ENCODE data around the gene WTAP. TPM values are rescaled to one million over a fixed set of nuclear protein-coding genes. Genes with fewer than 3 reads are reported as not detected.

Gene WTAP
- total and polyA plus RNA-seq, 2 of the 8 experiments (the other 6 are each of a cell fraction or from before 2014, with no cell fraction given): 32.6 to 120 TPM

- 86% methylated on average over 10 of the region's 10 CpGs; no CpG with 5 or more reads in 1 of the 2 experiments for WGBS, 2 experiments (ENCODE audit: extremely low coverage in 1 of 2, insufficient coverage in 1 of 2, insufficient read length in 1 of 2, insufficient replicate concordance in 2 of 2, low coverage in 1 of 2, low lambda C conversion rate in 2 of 2, missing lambda C conversion rate in 1 of 2)
- H3K4me3 ChIP-seq (ENCODE audit: extremely low read depth in 1 of 4, insufficient read depth in 2 of 4, low read depth in 3 of 4, low read length in 4 of 4): no peak overlapping the region
- no peak overlapping the region for H3K14ac ChIP-seq (ENCODE audit: insufficient read length)
- no peak overlapping the region for H2AK5ac ChIP-seq (ENCODE audit: low read depth, low read length)
- no peak overlapping the region for H2BK15ac ChIP-seq (ENCODE audit: low read length)
- H3K27ac ChIP-seq (ENCODE audit: low read depth, low read length): no peak overlapping the region
- H4K5ac ChIP-seq (ENCODE audit: insufficient read length, low read depth, low read length): no peak overlapping the region
- H4K91ac ChIP-seq (replicated peaks; ENCODE audit: insufficient read length, low read length): no peak overlapping the region
- no peaks in the 10 kb centered on the region for H3K79me2 ChIP-seq (ENCODE audit: control insufficient read depth in 1 of 2, insufficient read depth in 2 of 2, low read length in 2 of 2)
- no peak overlapping the region for H3K23ac ChIP-seq (ENCODE audit: insufficient read length)
- no peaks in the 10 kb centered on the region for H3K4me1 ChIP-seq (replicated peaks in 1 of 4; ENCODE audit: control insufficient read depth in 3 of 4, insufficient read depth in 4 of 4, low read length in 3 of 4)
- peaks cover 0 to 43% (median 12%) of the 10 kb centered on the region in 4 experiments; a peak in 5 of 8 replicates for H3K36me3 ChIP-seq (ENCODE audit: control insufficient read depth in 2 of 4, insufficient read depth in 4 of 4, low read length in 3 of 4)
- no peaks in the 10 kb centered on the region for H4K20me1 ChIP-seq (replicated peaks in 1 of 2; ENCODE audit: control insufficient read depth in 1 of 2, insufficient read depth in 2 of 2, low read length in 2 of 2)
- no peaks in the 10 kb centered on the region for H3K9me3 ChIP-seq (ENCODE audit: insufficient read depth in 2 of 2, low read depth in 1 of 2, low read length in 1 of 2)
- DNase-seq (ENCODE audit: low read depth in 1 of 2, low spot score in 2 of 2): no peak
- no peaks in the 10 kb centered on the region for H3K79me1 ChIP-seq (ENCODE audit: low read depth, low read length)
- H3K4me2 ChIP-seq (ENCODE audit: insufficient read depth in 1 of 2, low read depth in 2 of 2, low read length in 2 of 2): no peak overlapping the region
- H3K9ac ChIP-seq (replicated peaks in 1 of 4; ENCODE audit: extremely low read depth in 1 of 4, low read depth in 3 of 4, low read length in 3 of 4): no peak overlapping the region
- H3K27me3 ChIP-seq (replicated peaks in 1 of 4; ENCODE audit: control insufficient read depth in 3 of 4, extremely low read depth in 1 of 4, insufficient read depth in 3 of 4, low read length in 3 of 4): no peaks in the 10 kb centered on the region
- ChIA-PET POLR2A (ENCODE audit: partially characterized antibody) (interaction anchor here (3.6 kb wide), 1 partner anchor 12 kb away, joined by 22 read pairs; the partner anchor contains the start of gene SOD2), CTCF (ENCODE audit: partially characterized antibody) (interaction anchor here (0.6 to 1.9 kb wide), 5 partner anchors 10 to 513 kb away, joined by 3 to 7 read pairs (median 4); no protein-coding TSS in a partner anchor)
- no peak for FAIRE-seq
- no peak overlapping the region for H4K8ac ChIP-seq (ENCODE audit: extremely low read depth, insufficient read depth, low read length)
- H2AFZ ChIP-seq (ENCODE audit: low read length): no peak overlapping the region
- H3K23me2 ChIP-seq (ENCODE audit: low read depth, low read length): no peaks in the 10 kb centered on the region
- H2BK5ac ChIP-seq (ENCODE audit: low read depth, low read length): no peak overlapping the region
- no peak overlapping the region for H3K56ac ChIP-seq (replicated peaks; ENCODE audit: insufficient read length, low read depth, low read length)
- H2BK20ac ChIP-seq (ENCODE audit: low read length): no peak overlapping the region
- H3K18ac ChIP-seq (ENCODE audit: extremely low read depth, low read length): no peak overlapping the region
- TF ChIP-seq SP4 (IDR thresholded peaks at IDR 0.05; ENCODE audit: low read length): no peak
- TF ChIP-seq BCL11A (IDR thresholded peaks at IDR 0.05; ENCODE audit: low read depth in 2 of 2, low read length in 2 of 2): no peak
- no peak for TF ChIP-seq NANOG (IDR thresholded peaks at IDR 0.05; ENCODE audit: insufficient read depth, low read depth, low read length, poor library complexity, severe bottlenecking)
- TF ChIP-seq HDAC6 (IDR thresholded peaks at IDR 0.05; ENCODE audit: low read depth, low read length): no peak
- no peak for TF ChIP-seq POLR2A (IDR thresholded peaks at IDR 0.05; ENCODE audit: control extremely low read depth in 1 of 2, low read depth in 2 of 2, low read length in 2 of 2)
- no peak for TF ChIP-seq FOSL1 (IDR thresholded peaks at IDR 0.05; ENCODE audit: insufficient read depth, low read depth, low read length)
- no peak for TF ChIP-seq GTF2F1 (IDR thresholded peaks at IDR 0.05; ENCODE audit: borderline replicate concordance, low read depth, low read length)
- TF ChIP-seq CREB1 (IDR thresholded peaks at IDR 0.05): no peak
- no peak overlapping the region for H3K4ac ChIP-seq (replicated peaks; ENCODE audit: insufficient read length, low read depth, low read length)
- H2BK12ac ChIP-seq (ENCODE audit: low read depth, low read length): no peak overlapping the region
- H2BK120ac ChIP-seq (replicated peaks; ENCODE audit: low read depth, low read length): no peak overlapping the region
Observed at GRCh38 chr6:159681191-159681880, 46.0 kb upstream of the WTAP start.
